Measurements from ENCODE around the gene GFRA1. TPM values are rescaled to one million over a fixed set of nuclear protein-coding genes. Genes with fewer than 3 reads are reported as not detected.
A peak's percentile ranks its signal among the peaks of the same experiment; 100 is the strongest.

The GFRA1 gene
- polyA plus RNA-seq, 1 donor (not counting 4 experiments of a cell fraction or from before 2014, with no cell fraction given) = not detected

DNA sequence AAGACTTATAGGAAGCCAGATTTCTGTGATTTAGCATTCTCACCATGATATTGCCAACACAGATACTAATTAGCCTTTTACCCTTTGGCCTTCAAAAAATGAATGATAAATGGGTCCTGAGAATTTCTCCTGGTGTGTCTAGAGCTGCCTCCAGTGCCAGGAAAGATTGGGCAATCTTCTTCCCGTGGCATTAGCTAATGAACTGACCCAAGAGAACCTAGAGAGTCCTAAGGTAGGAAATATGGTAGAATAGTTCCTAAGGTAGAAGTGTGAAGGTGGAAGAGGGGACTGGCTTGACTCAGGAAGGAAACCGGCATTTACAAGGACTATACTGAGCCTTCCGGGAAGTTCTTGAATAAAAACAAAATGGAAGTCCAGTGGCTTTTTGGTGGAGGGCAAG is 133.1 kb downstream of the GFRA1 start:
- Histone ChIP-seq H3K9me3 (ENCODE audit: control insufficient read depth, low read depth, low read length) (no peaks in the 10 kb centered on the region), H3K4me2 (ENCODE audit: control insufficient read depth, extremely low read depth, insufficient read depth, low read depth, low read length) (no peak overlapping the region), H3K4me1 (ENCODE audit: control insufficient read depth, extremely low read depth, insufficient read depth, low read length) (no peaks in the 10 kb centered on the region), H3K36me3 (ENCODE audit: control insufficient read depth in 2 of 2, extremely low read depth in 1 of 2, insufficient read depth in 2 of 2, low read length in 2 of 2) (no peaks in the 10 kb centered on the region), H3K27ac (ENCODE audit: control insufficient read depth, insufficient read depth, low read length) (no peak overlapping the region), H3K79me2 (ENCODE audit: control insufficient read depth, insufficient read depth, low read length) (no peaks in the 10 kb centered on the region), H3K9ac (ENCODE audit: control insufficient read depth, extremely low read depth, insufficient read depth, low read length) (no peak overlapping the region), H3K27me3 (ENCODE audit: control insufficient read depth, extremely low read depth, insufficient read depth, low read length) (no peaks in the 10 kb centered on the region), H3K9me1 (ENCODE audit: control insufficient read depth, extremely low read depth, insufficient read depth, low read length) (no peaks in the 10 kb centered on the region), H2AFZ (ENCODE audit: control insufficient read depth, low read length) (no peak overlapping the region), H4K20me1 (ENCODE audit: control insufficient read depth, extremely low read depth, insufficient read depth, low read length) (no peaks in the 10 kb centered on the region), H3K4me3 (ENCODE audit: control insufficient read depth in 2 of 3, extremely low read depth in 1 of 3, insufficient read depth in 2 of 3, low read depth in 1 of 3, low read length in 3 of 3) (no peak overlapping the region)
- no peak for FAIRE-seq
- TF ChIP-seq, protein P1, sequence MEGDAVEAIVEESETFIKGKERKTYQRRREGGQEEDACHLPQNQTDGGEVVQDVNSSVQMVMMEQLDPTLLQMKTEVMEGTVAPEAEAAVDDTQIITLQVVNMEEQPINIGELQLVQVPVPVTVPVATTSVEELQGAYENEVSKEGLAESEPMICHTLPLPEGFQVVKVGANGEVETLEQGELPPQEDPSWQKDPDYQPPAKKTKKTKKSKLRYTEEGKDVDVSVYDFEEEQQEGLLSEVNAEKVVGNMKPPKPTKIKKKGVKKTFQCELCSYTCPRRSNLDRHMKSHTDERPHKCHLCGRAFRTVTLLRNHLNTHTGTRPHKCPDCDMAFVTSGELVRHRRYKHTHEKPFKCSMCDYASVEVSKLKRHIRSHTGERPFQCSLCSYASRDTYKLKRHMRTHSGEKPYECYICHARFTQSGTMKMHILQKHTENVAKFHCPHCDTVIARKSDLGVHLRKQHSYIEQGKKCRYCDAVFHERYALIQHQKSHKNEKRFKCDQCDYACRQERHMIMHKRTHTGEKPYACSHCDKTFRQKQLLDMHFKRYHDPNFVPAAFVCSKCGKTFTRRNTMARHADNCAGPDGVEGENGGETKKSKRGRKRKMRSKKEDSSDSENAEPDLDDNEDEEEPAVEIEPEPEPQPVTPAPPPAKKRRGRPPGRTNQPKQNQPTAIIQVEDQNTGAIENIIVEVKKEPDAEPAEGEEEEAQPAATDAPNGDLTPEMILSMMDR (optimal IDR thresholded peaks at IDR 0.05 in 1 of 3, IDR thresholded peaks at IDR 0.05 in 1 of 3, conservative IDR thresholded peaks at IDR 0.05 in 1 of 3; ENCODE audit: extremely low read depth in 1 of 3, insufficient read depth in 2 of 3, low read length in 3 of 3) = no peak
- TF ChIP-seq EZH2 (IDR thresholded peaks at IDR 0.05; ENCODE audit: low read length) = no peak
- DNase-seq (ENCODE audit: low read depth, low spot score) = no peak
- dilution Hi-C loops (cut with MboI; ENCODE audit: extremely low pct_ligation_motif_present, low sequenced_read_pairs) = no loop called here

DNA sequence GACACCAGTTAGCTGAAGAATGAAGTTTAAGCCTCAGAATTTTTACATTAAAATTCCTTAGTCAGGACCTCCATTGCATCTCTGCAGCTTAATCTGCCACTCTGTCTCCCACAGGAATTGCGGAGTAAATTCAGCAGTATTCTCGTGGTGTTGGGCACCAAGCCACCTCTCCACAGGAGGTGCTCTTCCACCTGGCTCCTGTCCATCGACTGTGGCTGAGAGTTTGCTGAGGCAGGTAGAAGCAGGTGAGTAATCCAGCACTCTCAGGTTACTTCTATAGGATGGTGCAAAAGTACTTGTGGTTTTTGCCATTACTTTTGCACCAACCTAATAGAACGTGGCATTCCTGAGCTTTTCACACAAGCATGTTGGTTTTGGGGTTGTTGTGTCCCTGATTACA is 134.1 kb downstream of the GFRA1 start:
- Histone ChIP-seq H3K36me3 (ENCODE audit: control insufficient read depth in 2 of 2, extremely low read depth in 1 of 2, insufficient read depth in 2 of 2, low read length in 2 of 2) (no peaks in the 10 kb centered on the region), H2AFZ (ENCODE audit: control insufficient read depth, low read length) (no peak overlapping the region), H4K20me1 (ENCODE audit: control insufficient read depth, extremely low read depth, insufficient read depth, low read length) (no peaks in the 10 kb centered on the region), H3K4me1 (ENCODE audit: control insufficient read depth, extremely low read depth, insufficient read depth, low read length) (no peaks in the 10 kb centered on the region), H3K4me2 (ENCODE audit: control insufficient read depth, extremely low read depth, insufficient read depth, low read depth, low read length) (no peak overlapping the region), H3K9me3 (ENCODE audit: control insufficient read depth, low read depth, low read length) (no peaks in the 10 kb centered on the region), H3K79me2 (ENCODE audit: control insufficient read depth, insufficient read depth, low read length) (no peaks in the 10 kb centered on the region), H3K9ac (ENCODE audit: control insufficient read depth, extremely low read depth, insufficient read depth, low read length) (no peak overlapping the region), H3K27ac (ENCODE audit: control insufficient read depth, insufficient read depth, low read length) (no peak overlapping the region), H3K27me3 (ENCODE audit: control insufficient read depth, extremely low read depth, insufficient read depth, low read length) (no peaks in the 10 kb centered on the region), H3K9me1 (ENCODE audit: control insufficient read depth, extremely low read depth, insufficient read depth, low read length) (no peaks in the 10 kb centered on the region), H3K4me3 (ENCODE audit: control insufficient read depth in 2 of 3, extremely low read depth in 1 of 3, insufficient read depth in 2 of 3, low read depth in 1 of 3, low read length in 3 of 3) (no peak overlapping the region)
- FAIRE-seq (peak; percentile 64), DNase-seq (ENCODE audit: low read depth, low spot score) (no peak)
- dilution Hi-C loops (cut with MboI; ENCODE audit: extremely low pct_ligation_motif_present, low sequenced_read_pairs) = no loop called here
- TF ChIP-seq EZH2 (IDR thresholded peaks at IDR 0.05; ENCODE audit: low read length) = no peak
- TF ChIP-seq, protein P1 (optimal IDR thresholded peaks at IDR 0.05 in 1 of 3, IDR thresholded peaks at IDR 0.05 in 1 of 3, conservative IDR thresholded peaks at IDR 0.05 in 1 of 3; ENCODE audit: extremely low read depth in 1 of 3, insufficient read depth in 2 of 3, low read length in 3 of 3) = peak in 2 of 3 experiments; percentile 35 to 53
